Breast epithelium (tissue), 3 donors: Measurements from ENCODE around the gene PTPRU.

Source experiments
- CTCF ChIP-seq, 3 donors: fragments of 450-650 bp; IDR thresholded peaks; one replicate each; pipeline ENCODE4 v1.5.1; 2016 to 2017; ENCODE audit warnings: antibody characterized with exemption in 3 of 3, mild to moderate bottlenecking in 3 of 3, moderate library complexity in 3 of 3
- POLR2A ChIP-seq: fragments of 450-650 bp; IDR thresholded peaks from one replicate; pipeline ENCODE4 v1.6.1; 2016; ENCODE audit warnings: antibody characterized with exemption, mild to moderate bottlenecking, moderate library complexity

DNA sequence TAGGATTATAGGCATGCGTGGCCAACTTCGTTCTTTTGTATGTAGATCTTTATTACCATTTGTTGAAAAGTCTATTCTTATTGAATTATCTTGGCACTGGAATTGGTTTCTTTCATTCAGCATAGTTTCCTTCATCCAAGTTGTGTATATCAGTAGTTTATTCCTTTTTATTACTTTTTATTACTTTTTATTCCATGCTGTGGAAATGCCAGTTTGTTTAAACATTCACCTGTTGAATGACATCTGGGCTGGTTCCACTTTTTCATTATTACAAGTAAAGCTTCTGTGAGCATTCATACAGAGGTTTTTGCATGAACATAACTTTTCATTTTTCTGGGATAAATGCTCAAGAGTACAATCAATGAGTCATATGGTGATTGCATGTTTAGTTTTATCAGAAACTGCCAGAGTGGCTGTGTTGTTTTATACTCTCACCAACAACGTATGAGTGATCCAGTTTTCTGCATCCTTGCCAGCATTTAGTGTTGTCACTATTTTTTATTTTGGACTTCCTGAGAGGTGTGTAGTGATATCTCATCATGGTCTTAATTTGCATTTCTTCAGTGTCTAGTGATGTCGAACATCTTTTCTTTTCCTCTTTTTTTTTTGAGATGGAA is 28.6 kb downstream of the PTPRU start:
- TF ChIP-seq POLR2A (no peak), CTCF (IDR thresholded peaks at IDR 0.05) (no peak)
